GM12891 (cell line): ENCODE data around the gene MDC1.

ENCODE experiments used
- DNase-seq: peaks from one replicate; pipeline ENCODE4 v3.0.0; 2011; ENCODE audit warnings: low spot score; ENCODE audit not compliant: insufficient read length
- FAIRE-seq: peaks from 2 replicates; lab custom pipeline; 2011; peaks lifted over from hg19 to GRCh38; lab: Jason Lieb, UNC
- PAX5 ChIP-seq: IDR thresholded peaks from 2 replicates; pipeline ENCODE4 v1.6.1; 2011; ENCODE audit warnings: low read length, moderate library complexity, mild to moderate bottlenecking; ENCODE audit not compliant: insufficient read depth, severe bottlenecking
- POLR2A ChIP-seq: IDR thresholded peaks from 2 replicates; pipeline ENCODE4 v1.6.1; 2011; ENCODE audit warnings: low read depth, low read length, control low read depth
- POLR2AphosphoS5 ChIP-seq: IDR thresholded peaks from 2 replicates; pipeline ENCODE4 v1.6.1; 2011; ENCODE audit warnings: low read depth, low read length, control low read depth
- POU2F2 ChIP-seq: IDR thresholded peaks from 2 replicates; pipeline ENCODE4 v1.6.1; 2011; ENCODE audit warnings: low read depth, mild to moderate bottlenecking, control low read depth, low read length, moderate library complexity
- SPI1 ChIP-seq: IDR thresholded peaks from 2 replicates; pipeline ENCODE4 v1.6.1; 2011; ENCODE audit warnings: low read depth, low read length, control low read depth
- TAF1 ChIP-seq: IDR thresholded peaks from 2 replicates; pipeline ENCODE4 v1.6.1; 2011; ENCODE audit warnings: low read depth, low read length, control low read depth

MDC1 gene

GRCh38 chr6:30691208-30691847, 25.8 kb downstream of the MDC1 start:
- TF ChIP-seq POLR2AphosphoS5, result no peak
- FAIRE-seq, result no peak
- no peak for DNase-seq

- TF ChIP-seq POLR2A (no peak), SPI1 (peak; percentile 46; the same call in 1 of the 2 replicates)
Observed at GRCh38 chr6:30690403-30691207, 26.5 kb downstream of the MDC1 start, which contains the start of gene NRM. Gene NRM (minus strand): TSS chr6:30690984. CDS start chr6:30690974, 10 bp downstream.

GRCh38 chr6:30689985-30690384, 27.1 kb downstream of the MDC1 start:
- FAIRE-seq (peak; percentile 16), DNase-seq (no peak)
- TF ChIP-seq TAF1 (no peak), POLR2A (no peak), POLR2AphosphoS5 (no peak), SPI1 (no peak), POU2F2 (no peak), PAX5 (no peak)

More at GRCh38 chr6:30690403-30691207, 26.5 kb downstream of the MDC1 start, which contains the start of gene NRM:
- DNase-seq (peak; percentile 73), FAIRE-seq (peak; percentile 92)

GRCh38 chr6:30689022-30689865, 27.8 kb downstream of the MDC1 start:
- no peak for DNase-seq
- FAIRE-seq, result peak; percentile 28
- TF ChIP-seq SPI1, result no peak
- TF ChIP-seq POLR2A, result no peak
- TF ChIP-seq POU2F2, result no peak
- TF ChIP-seq POLR2AphosphoS5, result no peak
- no peak for TF ChIP-seq PAX5
- TF ChIP-seq TAF1, result no peak

GRCh38 chr6:30688569-30688968, 28.5 kb downstream of the MDC1 start:
- TF ChIP-seq POU2F2 (no peak), PAX5 (no peak), POLR2AphosphoS5 (no peak), TAF1 (no peak), SPI1 (no peak), POLR2A (no peak)
- FAIRE-seq (peak; percentile 54), DNase-seq (no peak)

GRCh38 chr6:30687659-30688431, 29.2 kb downstream of the MDC1 start:
- no peak for TF ChIP-seq PAX5
- TF ChIP-seq TAF1, result no peak
- TF ChIP-seq POLR2AphosphoS5, result no peak
- no peak for TF ChIP-seq SPI1
- no peak for TF ChIP-seq POLR2A
- TF ChIP-seq POU2F2, result no peak
- no peak for DNase-seq
- no peak for FAIRE-seq

GRCh38 chr6:30686908-30687658, 30.0 kb downstream of the MDC1 start:
- peak; percentile 91 for FAIRE-seq
- peak; percentile 57 for DNase-seq
- TF ChIP-seq POLR2A, result no peak
- TF ChIP-seq PAX5, result peak; percentile 82
- 0 out of 2 replicates have a peak, but pooled peaks have one; percentile 41 for TF ChIP-seq POLR2AphosphoS5
- TF ChIP-seq POU2F2, result no peak
- peak; percentile 42; the same call in 1 of the 2 replicates for TF ChIP-seq SPI1
- TF ChIP-seq TAF1, result no peak
